H9 (cell line): ENCODE data around the gene IMMP1L. TPM values are rescaled to one million over a fixed set of nuclear protein-coding genes. Genes with fewer than 3 reads are reported as not detected.
A peak's percentile ranks its signal among the peaks of the same experiment; 100 is the strongest.

Source experiments
- DNase-seq: peaks from one replicate; pipeline ENCODE4 v3.0.0-alpha.2; 2017
- H2AFZ ChIP-seq: one replicate; pipeline ENCODE4 v1.6.1; 2013; ENCODE audit warnings: mild to moderate bottlenecking, low read length, control low read depth, moderate library complexity
- H2AK5ac ChIP-seq: 2 replicates; pipeline ENCODE4 v1.6.1; 2013; ENCODE audit warnings: low read length, control low read depth, mixed read lengths; ENCODE audit not compliant: insufficient read length
- H2BK120ac ChIP-seq: one replicate; pipeline ENCODE4 v1.6.1; 2013; ENCODE audit warnings: low read depth, mild to moderate bottlenecking, low read length, control low read depth, inconsistent platforms; ENCODE audit not compliant: poor library complexity, severe bottlenecking
- H2BK12ac ChIP-seq: 2 replicates; pipeline ENCODE4 v1.6.1; 2013; ENCODE audit warnings: low read length, control low read depth, mixed read lengths, low read depth; ENCODE audit not compliant: insufficient read length
- H2BK15ac ChIP-seq: 2 replicates; pipeline ENCODE4 v1.6.1; 2013; ENCODE audit warnings: low read depth, low read length, control low read depth
- H2BK20ac ChIP-seq: one replicate; pipeline ENCODE4 v1.6.1; 2013; ENCODE audit warnings: low read depth, mild to moderate bottlenecking, low read length, control low read depth, inconsistent platforms; ENCODE audit not compliant: poor library complexity, severe bottlenecking
- H2BK5ac ChIP-seq: 2 replicates; pipeline ENCODE4 v1.6.1; 2013; ENCODE audit warnings: low read length, control low read depth, mixed read lengths; ENCODE audit not compliant: insufficient read length
- H3K14ac ChIP-seq: 2 replicates; pipeline ENCODE4 v1.6.1; 2013; ENCODE audit warnings: low read length, control low read depth; ENCODE audit not compliant: insufficient read depth
- H3K18ac ChIP-seq: 2 replicates; pipeline ENCODE4 v1.6.1; 2013; ENCODE audit warnings: low read depth, mild to moderate bottlenecking, mixed read lengths, low read length, control low read depth; ENCODE audit not compliant: insufficient read length
- H3K23ac ChIP-seq: 2 replicates; pipeline ENCODE4 v1.6.1; 2013; ENCODE audit warnings: low read length, control low read depth, mixed read lengths, low read depth; ENCODE audit not compliant: insufficient read length
- H3K23me2 ChIP-seq: 2 replicates; pipeline ENCODE4 v1.6.1; 2013; ENCODE audit warnings: low read depth, mild to moderate bottlenecking, mixed read lengths, low read length, control low read depth; ENCODE audit not compliant: insufficient read length, poor library complexity, severe bottlenecking
- H3K27ac ChIP-seq: 2 replicates; pipeline ENCODE4 v1.5.1; 2013; ENCODE audit warnings: low read length, control low read depth, mixed read lengths, low read depth; ENCODE audit not compliant: insufficient read length
- H3K27me3 ChIP-seq: 2 replicates; pipeline ENCODE4 v1.6.1; 2013; ENCODE audit warnings: low read length, control low read depth, inconsistent platforms; ENCODE audit not compliant: insufficient read depth
- H3K4ac ChIP-seq: 2 replicates; pipeline ENCODE4 v1.6.1; 2013; ENCODE audit warnings: low read depth, mild to moderate bottlenecking, control low read depth, inconsistent platforms, low read length, moderate library complexity
- H3K4me1 ChIP-seq: 2 replicates; pipeline ENCODE4 v1.6.1; 2013; ENCODE audit warnings: low read length, control low read depth, inconsistent platforms; ENCODE audit not compliant: insufficient read depth
- H3K4me2 ChIP-seq: 2 replicates; pipeline ENCODE4 v1.6.1; 2013; ENCODE audit warnings: low read length, control low read depth, mixed read lengths; ENCODE audit not compliant: insufficient read length, insufficient read depth
- H3K56ac ChIP-seq: 2 replicates; pipeline ENCODE4 v1.6.1; 2013; ENCODE audit warnings: low read depth, mild to moderate bottlenecking, mixed read lengths, low read length, control low read depth; ENCODE audit not compliant: insufficient read length
- H3K79me1 ChIP-seq: 2 replicates; pipeline ENCODE4 v1.6.1; 2013; ENCODE audit warnings: low read depth, mild to moderate bottlenecking, moderate library complexity, low read length, control low read depth, inconsistent platforms; ENCODE audit not compliant: insufficient read depth, poor library complexity, severe bottlenecking
- H3K79me2 ChIP-seq: 2 replicates; pipeline ENCODE4 v1.6.1; 2013; ENCODE audit warnings: low read length, control low read depth, inconsistent platforms; ENCODE audit not compliant: insufficient read depth
- H3K9ac ChIP-seq: 2 replicates; pipeline ENCODE4 v1.6.1; 2013; ENCODE audit warnings: low read length, control low read depth, mixed read lengths; ENCODE audit not compliant: insufficient read length; ENCODE audit errors: extremely low read depth
- H3K9me3 ChIP-seq: one replicate; pipeline ENCODE4 v1.6.1; 2013; ENCODE audit warnings: low read depth, low read length, inconsistent platforms; ENCODE audit not compliant: control insufficient read depth
- H3T11ph ChIP-seq: one replicate; pipeline ENCODE4 v1.6.1; 2013; ENCODE audit warnings: mild to moderate bottlenecking, low read length, control low read depth, inconsistent platforms
- H4K20me1 ChIP-seq: one replicate; pipeline ENCODE4 v1.6.1; 2013; ENCODE audit not compliant: control insufficient read depth, insufficient read length, insufficient read depth
- H4K5ac ChIP-seq: 2 replicates; pipeline ENCODE4 v1.6.1; 2013; ENCODE audit warnings: low read depth, mild to moderate bottlenecking, mixed read lengths, low read length, control low read depth; ENCODE audit not compliant: insufficient read length
- H4K8ac ChIP-seq: replicated peaks from 2 replicates; pipeline ENCODE4 v1.6.1; 2013; ENCODE audit warnings: low read length, control low read depth, mixed read lengths, low read depth; ENCODE audit not compliant: insufficient read length
- H4K91ac ChIP-seq: 2 replicates; pipeline ENCODE4 v1.6.1; 2013; ENCODE audit warnings: low read depth, mild to moderate bottlenecking, moderate library complexity, mixed read lengths, low read length, control low read depth; ENCODE audit not compliant: insufficient read length
- H3K27ac Mint-ChIP-seq, 3 experiments: 2 replicates in 2 of 3; 3 replicates in 1 of 3; pipeline ENCODE4 v1.8.0; 2020 to 2021; ENCODE audit warnings: mixed read lengths in 3 of 3, mild to moderate bottlenecking in 1 of 3, moderate library complexity in 1 of 3
- H3K27me3 Mint-ChIP-seq: 2 replicates; pipeline ENCODE4 v1.8.0; 2021; ENCODE audit warnings: low read depth, mild to moderate bottlenecking, moderate library complexity, mixed read lengths
- H3K36me3 Mint-ChIP-seq, 3 experiments: 2 replicates in 2 of 3; 3 replicates in 1 of 3; pipeline ENCODE4 v1.8.0; 2020 to 2021; ENCODE audit warnings: low read depth in 3 of 3, mixed read lengths in 3 of 3; ENCODE audit not compliant: insufficient read depth in 1 of 3
- H3K4me1 Mint-ChIP-seq, 2 experiments: 2 replicates each; pipeline ENCODE4 v1.8.0; 2020; ENCODE audit warnings: mixed read lengths in 2 of 2
- H3K4me3 Mint-ChIP-seq, 2 experiments: 2 replicates in 1 of 2; 3 replicates in 1 of 2; pipeline ENCODE4 v1.8.0; 2020 to 2021; ENCODE audit warnings: mild to moderate bottlenecking in 2 of 2, mixed read lengths in 2 of 2, moderate library complexity in 1 of 2
- H3K9me3 Mint-ChIP-seq, 2 experiments: 2 replicates in 1 of 2; 3 replicates in 1 of 2; pipeline ENCODE4 v1.8.0; 2020; ENCODE audit warnings: mild to moderate bottlenecking in 2 of 2, mixed read lengths in 2 of 2, moderate library complexity in 1 of 2
- CTCF ChIP-seq: fragments of 200-600 bp; sonication (generic); conservative IDR thresholded peaks from 3 replicates; pipeline ENCODE4 v1.8.0; 2021; ENCODE audit warnings: antibody characterized with exemption, mild to moderate bottlenecking
- WGBS: extraction: QIAGEN DNeasy Blood & Tissue Kit; methylation state at CpG from one replicate; pipeline ENCODE4 v1.1.7; 2013; ENCODE audit warnings: missing lambda C conversion rate, low lambda C conversion rate, mixed read lengths; ENCODE audit not compliant: insufficient read length; ENCODE audit errors: extremely low coverage; 5-methylcytosine and 5-hydroxymethylcytosine counted together
- long read RNA-seq: library from polyadenylated mRNA; unstranded; transcript quantifications from one replicate; pipeline ENCODE4 v2.0.0, GENCODE V29; 2020
- total RNA-seq: library from RNA; stranded (reverse); gene quantifications from 2 replicates; pipeline ENCODE4 v1.2.1, GENCODE V29; 2021

The IMMP1L gene
- total RNA-seq, result 23.8 and 27.0 TPM in 2 replicates
- long read RNA-seq, partial matches to known transcripts, result 5 of 28 reads
- long read RNA-seq, other reads (novel, unspliced or antisense), result 17 of 28 reads

- Histone ChIP-seq H3K14ac (peak within 1 kb of the TSS; percentile 79), H2AK5ac (no peak within 1 kb of the TSS), H2BK15ac (no peak within 1 kb of the TSS), H3K4me2 (peak within 1 kb of the TSS; percentile 99), H2BK20ac (no peak within 1 kb of the TSS), H3K9me3 (no peaks in the 10 kb centered on the region), H4K8ac (no peak within 1 kb of the TSS), H4K91ac (no peak within 1 kb of the TSS), H3K79me2 (peaks cover 8% of the 10 kb centered on the region; the same call in 1 of the 2 replicates), H4K20me1 (no peaks in the 10 kb centered on the region), H3K4ac (no peak within 1 kb of the TSS), H4K5ac (no peak within 1 kb of the TSS), H3K79me1 (no peaks in the 10 kb centered on the region), H3K23ac (no peak within 1 kb of the TSS), H3K27me3 (no peaks in the 10 kb centered on the region), H3K56ac (peak within 1 kb of the TSS; percentile 12), H3K23me2 (peaks cover 4% of the 10 kb centered on the region), H2BK5ac (peak within 1 kb of the TSS; percentile 15), H3T11ph (no peak within 1 kb of the TSS), H3K18ac (peak within 1 kb of the TSS; percentile 87), H2BK12ac (no peak within 1 kb of the TSS), H3K9ac (peak within 1 kb of the TSS; percentile 98), H3K27ac (peak within 1 kb of the TSS; percentile 80), H2BK120ac (no peak within 1 kb of the TSS), H2AFZ (peak within 1 kb of the TSS; percentile 70), H3K4me1 (no peaks in the 10 kb centered on the region; the same call in 1 of the 2 replicates)
- TF ChIP-seq CTCF, result no peak
- peaks cover 0 to 8% (median 5%) of the 10 kb centered on the region in 3 experiments; a peak in 3 of 7 replicates for H3K36me3 Mint-ChIP-seq
- H3K4me3 Mint-ChIP-seq, result peak within 1 kb of the TSS; percentile 91 to 96
- no CpG with 5 or more reads among the region's 47 CpGs for WGBS
- peak within 1 kb of the TSS; percentile 98 to 99 (median 98) for H3K27ac Mint-ChIP-seq
- H3K4me1 Mint-ChIP-seq, result peaks cover 23 to 24% of the 10 kb centered on the region in 2 experiments
- H3K27me3 Mint-ChIP-seq, result no peaks in the 10 kb centered on the region
- no peaks in the 10 kb centered on the region for H3K9me3 Mint-ChIP-seq
- peak; percentile 99 for DNase-seq
These were observed at the start of gene IMMP1L, which contains the start of gene ELP4 for GRCh38 chr11:31509429-31510345. Gene IMMP1L (minus strand): TSS chr11:31509622. CDS start chr11:31463276, 46,346 bp downstream. Gene ELP4 (plus strand): TSS chr11:31509767. CDS start chr11:31509785, 18 bp downstream.
